Brain microvascular endothelial cell (primary cell): ENCODE data around the gene INMT.
A peak's percentile ranks its signal among the peaks of the same experiment; 100 is the strongest.

Experiments
- DNase-seq: peaks from one replicate; pipeline ENCODE4 v3.0.0-alpha.2; 2020
- H3K27ac ChIP-seq: fragments of 250-450 bp; sonication (Bioruptor Pico); 2 replicates; pipeline ENCODE4 v1.5.1; 2020; ENCODE audit warnings: mild to moderate bottlenecking, moderate library complexity
- H3K27me3 ChIP-seq: fragments of 250-450 bp; sonication (Bioruptor Pico); replicated peaks from 2 replicates; pipeline ENCODE4 v1.5.1; 2020; ENCODE audit warnings: mild to moderate bottlenecking
- H3K36me3 ChIP-seq: fragments of 250-450 bp; sonication (Bioruptor Pico); replicated peaks from 2 replicates; pipeline ENCODE4 v1.5.1; 2020; ENCODE audit warnings: mild to moderate bottlenecking
- H3K4me3 ChIP-seq: 2 replicates; pipeline ENCODE4 v1.5.1; 2011; ENCODE audit warnings: low read depth, mild to moderate bottlenecking, control low read depth, low read length, moderate library complexity
- in situ Hi-C: cut with HindIII; loops from 2 replicates; pipeline ENCODE4 v1.10.0; 2017; ENCODE audit warnings: low sequenced_read_pairs, low pct_ligation_motif_present
- TF ChIP-seq, protein P1 (sequence below): IDR thresholded peaks from 2 replicates; pipeline ENCODE4 v1.5.1; 2011; ENCODE audit warnings: low read depth, mild to moderate bottlenecking, moderate library complexity, low read length, control low read depth, inconsistent platforms; ENCODE audit errors: missing control alignments

Gene INMT

DNA sequence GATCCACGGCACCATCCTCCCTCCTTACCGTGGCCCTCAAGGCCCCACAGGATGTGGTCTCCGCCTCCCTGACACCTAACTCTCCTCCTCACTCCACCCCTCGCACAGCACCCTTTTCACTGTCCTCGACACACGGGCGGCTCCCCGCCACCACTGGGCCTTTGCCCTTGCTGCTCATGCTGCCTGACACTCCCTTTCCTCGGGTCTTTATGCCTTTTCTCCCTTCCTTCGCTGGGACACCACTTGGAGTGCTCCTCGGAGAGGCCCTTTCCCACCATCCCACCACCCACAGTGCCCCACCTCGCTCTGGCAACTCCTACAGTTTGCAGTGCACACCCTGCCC, 7.9 kb upstream of the INMT start:
- in situ Hi-C loops: no loop called here
- Histone ChIP-seq H3K36me3 (no peaks in the 10 kb centered on the region), H3K27me3 (no peaks in the 10 kb centered on the region), H3K27ac (no peak overlapping the region), H3K4me3 (no peak overlapping the region)
- no peak for DNase-seq
- TF ChIP-seq, protein P1, sequence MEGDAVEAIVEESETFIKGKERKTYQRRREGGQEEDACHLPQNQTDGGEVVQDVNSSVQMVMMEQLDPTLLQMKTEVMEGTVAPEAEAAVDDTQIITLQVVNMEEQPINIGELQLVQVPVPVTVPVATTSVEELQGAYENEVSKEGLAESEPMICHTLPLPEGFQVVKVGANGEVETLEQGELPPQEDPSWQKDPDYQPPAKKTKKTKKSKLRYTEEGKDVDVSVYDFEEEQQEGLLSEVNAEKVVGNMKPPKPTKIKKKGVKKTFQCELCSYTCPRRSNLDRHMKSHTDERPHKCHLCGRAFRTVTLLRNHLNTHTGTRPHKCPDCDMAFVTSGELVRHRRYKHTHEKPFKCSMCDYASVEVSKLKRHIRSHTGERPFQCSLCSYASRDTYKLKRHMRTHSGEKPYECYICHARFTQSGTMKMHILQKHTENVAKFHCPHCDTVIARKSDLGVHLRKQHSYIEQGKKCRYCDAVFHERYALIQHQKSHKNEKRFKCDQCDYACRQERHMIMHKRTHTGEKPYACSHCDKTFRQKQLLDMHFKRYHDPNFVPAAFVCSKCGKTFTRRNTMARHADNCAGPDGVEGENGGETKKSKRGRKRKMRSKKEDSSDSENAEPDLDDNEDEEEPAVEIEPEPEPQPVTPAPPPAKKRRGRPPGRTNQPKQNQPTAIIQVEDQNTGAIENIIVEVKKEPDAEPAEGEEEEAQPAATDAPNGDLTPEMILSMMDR: no peak

DNA sequence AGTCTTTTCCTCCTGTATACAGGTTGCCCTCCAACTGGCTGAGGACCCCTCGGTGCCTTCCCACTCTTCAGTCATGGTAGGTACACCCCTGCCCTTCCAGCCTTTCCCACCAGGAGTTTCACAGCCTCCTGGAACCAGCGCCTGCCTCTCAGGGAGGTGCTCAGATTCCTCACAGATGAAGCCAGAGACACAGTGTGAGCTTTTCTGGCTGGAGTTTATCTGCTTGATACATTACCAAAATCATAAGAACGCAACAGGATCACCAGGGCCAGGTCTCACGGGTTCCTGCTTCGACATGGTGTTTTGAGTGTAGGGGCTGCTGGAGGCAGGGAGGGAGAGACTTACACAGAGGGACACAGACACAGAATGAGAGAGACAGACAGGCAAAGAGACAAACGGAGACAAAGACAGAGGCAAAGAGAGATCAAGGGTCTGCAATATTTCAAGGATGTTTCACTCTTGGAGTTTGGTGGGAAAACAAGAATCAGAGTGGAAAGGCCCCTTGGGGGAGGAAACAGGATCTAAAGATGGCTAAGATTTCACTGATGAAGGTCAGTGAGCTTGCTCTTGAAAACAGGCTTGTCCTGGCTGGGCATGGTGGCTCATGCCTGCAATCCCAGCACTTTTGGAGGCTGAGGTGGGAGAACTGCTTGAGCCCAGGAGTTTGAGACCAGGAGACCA, 6.5 kb upstream of the INMT start:
- in situ Hi-C loops: no loop called here
- Histone ChIP-seq H3K36me3 (no peaks in the 10 kb centered on the region), H3K27me3 (no peaks in the 10 kb centered on the region), H3K4me3 (no peak overlapping the region), H3K27ac (no peak overlapping the region)
- no peak for DNase-seq
- TF ChIP-seq, protein P1: no peak

DNA sequence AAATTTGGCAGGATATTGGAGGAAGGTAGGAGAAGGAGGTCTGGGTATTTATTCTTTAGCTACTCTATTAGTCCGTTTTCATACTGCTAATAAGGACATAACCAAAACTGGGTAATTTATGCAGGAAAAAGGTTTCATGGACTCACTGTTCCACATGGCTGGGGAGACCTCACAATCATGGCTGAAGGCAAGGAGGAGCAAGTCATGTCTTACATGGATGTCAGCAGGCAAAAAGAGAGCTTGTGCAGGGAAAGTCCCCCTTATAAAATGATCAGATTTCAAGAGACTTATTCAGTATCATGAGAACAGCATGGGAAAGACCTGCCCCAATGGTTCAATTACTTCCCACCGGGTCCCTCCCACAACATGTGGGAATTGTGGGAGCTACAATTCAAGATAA, 1.9 kb upstream of the INMT start:
- Histone ChIP-seq H3K27ac (no peak overlapping the region), H3K36me3 (no peaks in the 10 kb centered on the region), H3K4me3 (no peak overlapping the region), H3K27me3 (no peaks in the 10 kb centered on the region)
- no peak for DNase-seq
- TF ChIP-seq, protein P1: no peak
- in situ Hi-C loops: no loop called here

DNA sequence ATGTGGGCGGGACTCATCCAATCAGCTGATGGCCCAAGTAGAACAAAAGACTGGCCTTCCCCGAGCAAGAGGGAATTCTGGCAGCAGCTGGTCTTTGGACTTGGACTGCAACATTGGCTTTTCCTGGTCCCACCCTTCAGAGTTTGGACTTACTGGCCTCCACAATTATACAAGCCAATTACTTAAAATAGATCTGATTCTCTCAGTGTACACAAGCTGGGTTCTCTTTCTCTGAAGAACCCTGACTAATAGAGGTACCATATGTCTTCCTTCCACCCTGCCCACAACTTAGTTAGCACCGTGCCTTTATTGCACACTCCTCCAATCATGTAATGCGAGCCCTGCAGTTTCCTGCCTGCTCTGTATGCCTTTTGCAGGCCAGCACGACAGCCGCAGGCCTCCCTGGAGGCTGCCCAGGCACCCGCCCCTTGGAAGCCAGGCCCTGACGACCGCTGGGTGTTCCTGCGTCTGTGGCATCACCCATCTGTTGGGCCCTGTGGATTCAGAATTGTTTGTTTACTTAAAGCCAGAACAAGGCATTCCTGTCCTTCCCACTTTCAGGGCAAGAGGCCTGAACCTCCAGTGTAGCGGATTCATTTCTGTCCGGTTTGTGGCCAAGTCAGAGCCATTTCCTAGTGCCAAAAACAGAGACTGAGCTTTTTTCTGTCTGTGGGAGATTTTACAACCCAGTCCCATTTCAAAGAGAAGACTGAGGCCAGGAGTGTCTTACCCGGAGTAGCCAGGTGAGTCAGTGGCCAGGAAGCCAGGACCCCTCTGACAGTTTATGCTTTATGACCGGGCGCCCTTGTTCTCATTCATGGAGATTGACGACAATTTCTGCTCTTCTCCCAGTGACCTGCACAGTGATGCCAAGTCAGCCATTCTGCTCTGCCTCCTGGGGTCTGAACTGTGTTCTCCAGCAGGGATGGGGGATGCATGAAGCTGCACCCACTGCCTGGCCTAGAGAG, 968 bp upstream of the INMT start:
- H3K27ac ChIP-seq: peak overlapping the region; percentile 29
- no peaks in the 10 kb centered on the region for H3K36me3 ChIP-seq
- TF ChIP-seq, protein P1: no peak
- in situ Hi-C loops: no loop called here
- H3K27me3 ChIP-seq: no peaks in the 10 kb centered on the region
- DNase-seq: peak; percentile 64
- no peak overlapping the region for H3K4me3 ChIP-seq

DNA sequence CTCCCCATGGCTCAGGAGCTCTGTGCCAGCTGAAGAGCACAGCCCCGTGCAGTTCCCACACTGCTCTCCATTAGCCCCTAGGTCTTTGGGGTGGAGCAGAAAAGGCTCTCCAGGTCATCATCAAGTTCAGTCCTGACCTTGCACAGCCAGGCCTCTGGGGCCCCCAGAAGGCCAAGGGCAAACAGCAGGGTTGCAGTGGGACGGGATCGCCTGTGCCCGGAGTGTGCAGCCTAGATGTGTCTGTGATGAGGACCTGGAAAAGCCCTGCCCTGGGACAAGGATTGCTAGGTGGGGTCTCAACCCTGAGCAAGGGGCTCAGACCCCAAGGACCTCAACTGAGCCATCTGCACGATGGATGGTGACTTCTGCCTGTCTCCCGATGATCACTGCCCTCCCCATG, 549 bp downstream of the INMT start:
- H3K36me3 ChIP-seq: no peaks in the 10 kb centered on the region
- in situ Hi-C loops: no loop called here
- H3K4me3 ChIP-seq: no peak overlapping the region
- H3K27ac ChIP-seq: no peak overlapping the region
- no peaks in the 10 kb centered on the region for H3K27me3 ChIP-seq
- DNase-seq: no peak
- TF ChIP-seq, protein P1: no peak
